A673 (cell line): Measurements from ENCODE around the gene SAMD4B. TPM values are rescaled to one million over a fixed set of nuclear protein-coding genes. Genes with fewer than 3 reads are reported as not detected.

Experiments
- BruUV-seq: library from RNA; stranded (reverse); fragments of 400-500 nt; replicated peaks from 2 replicates; lab custom pipeline; 2021; lab: Mats Ljungman, UMichigan
- CTCF ChIA-PET: fragments of 300-600 bp; sonication (Branson Sonifier 250); formaldehyde crosslinking; loops from one replicate; lab custom pipeline; 2022; ENCODE audit warnings: antibody characterized with exemption; lab: Charles Lee
- POLR2A ChIA-PET: fragments of 300-600 bp; sonication (Branson Sonifier 250); formaldehyde crosslinking; loops from one replicate; lab custom pipeline; 2022; ENCODE audit warnings: antibody characterized with exemption; ENCODE audit not compliant: low non-redundant PET; lab: Charles Lee
- DNase-seq: peaks from one replicate; pipeline ENCODE4 v3.0.0-alpha.2; 2015; ENCODE audit warnings: low spot score
- H3K27ac ChIP-seq: fragments of 200-600 bp; sonication (generic); 2 replicates; pipeline ENCODE4 v1.5.1; 2016; ENCODE audit warnings: mixed run types, low read depth, mild to moderate bottlenecking, mixed read lengths, antibody characterized with exemption, low read length; ENCODE audit not compliant: poor library complexity, severe bottlenecking
- H3K27me3 ChIP-seq: fragments of 200-600 bp; sonication (generic); replicated peaks from 2 replicates; pipeline ENCODE4 v1.6.1; 2017; ENCODE audit warnings: mixed run types, low read depth, mild to moderate bottlenecking, mixed read lengths, antibody characterized with exemption, low read length; ENCODE audit not compliant: insufficient read depth, poor library complexity
- H3K36me3 ChIP-seq: fragments of 200-600 bp; sonication (generic); 2 replicates; pipeline ENCODE4 v1.6.1; 2016; ENCODE audit warnings: mixed run types, mild to moderate bottlenecking, mixed read lengths, antibody characterized with exemption, low read length; ENCODE audit not compliant: insufficient read depth, poor library complexity, severe bottlenecking
- H3K4me1 ChIP-seq: fragments of 200-600 bp; sonication (generic); 2 replicates; pipeline ENCODE4 v1.6.1; 2017; ENCODE audit warnings: mixed run types, mild to moderate bottlenecking, mixed read lengths, antibody characterized with exemption, low read length; ENCODE audit not compliant: insufficient read depth, poor library complexity, severe bottlenecking
- H3K4me3 ChIP-seq: fragments of 200-600 bp; sonication (generic); 2 replicates; pipeline ENCODE4 v1.5.1; 2016; ENCODE audit warnings: low read depth, mixed run types, mild to moderate bottlenecking, mixed read lengths, low read length; ENCODE audit not compliant: poor library complexity, severe bottlenecking
- H3K9me3 ChIP-seq: fragments of 200-600 bp; sonication (generic); 2 replicates; pipeline ENCODE4 v1.6.1; 2016; ENCODE audit warnings: mixed run types, low read depth, mild to moderate bottlenecking, mixed read lengths, antibody characterized with exemption, low read length; ENCODE audit not compliant: poor library complexity, severe bottlenecking
- CTCF ChIP-seq: fragments of 300-800, 200-600 bp; sonication (generic); conservative IDR thresholded peaks from 2 replicates; pipeline ENCODE4 v1.5.1; 2017; ENCODE audit warnings: low read depth, mild to moderate bottlenecking, antibody characterized with exemption, low read length, moderate library complexity, mixed read lengths
- EZH2 ChIP-seq: fragments of 200-600 bp; sonication (generic); IDR thresholded peaks from 2 replicates; pipeline ENCODE4 v1.6.1; 2017; ENCODE audit warnings: borderline replicate concordance, low read depth, mild to moderate bottlenecking, mixed read lengths, antibody characterized with exemption, low read length; ENCODE audit not compliant: poor library complexity, severe bottlenecking
- intact Hi-C: fragments of 100-400 bp; cut with micrococcal nuclease; formaldehyde crosslinking; loops from one replicate; pipeline ENCODE4 v1.10.0; 2022; ENCODE audit not compliant: unreplicated experiment
- total RNA-seq: library from RNA; stranded (reverse); gene quantifications from 2 replicates; pipeline ENCODE4 v1.2.3, GENCODE V29; 2021

Gene SAMD4B
- total RNA-seq, 1 experiment from 2014 or later, result 168 TPM

GRCh38 chr19:39310558-39311311, 31.5 kb upstream of the SAMD4B start:
- H3K4me1 ChIP-seq, result no peaks in the 10 kb centered on the region
- no peaks in the 10 kb centered on the region for H3K9me3 ChIP-seq
- peak; percentile 38 for DNase-seq
- no peak for TF ChIP-seq CTCF
- no peak for TF ChIP-seq EZH2
- H3K27me3 ChIP-seq, result no peaks in the 10 kb centered on the region
- no peak overlapping the region for H3K27ac ChIP-seq
- POLR2A ChIA-PET, result no interaction called here
- H3K4me3 ChIP-seq, result no peak overlapping the region
- BruUV-seq, result no TSS peak
- CTCF ChIA-PET, result no interaction called here
- intact Hi-C loops, result no loop called here
- H3K36me3 ChIP-seq, result no peaks in the 10 kb centered on the region

DNA sequence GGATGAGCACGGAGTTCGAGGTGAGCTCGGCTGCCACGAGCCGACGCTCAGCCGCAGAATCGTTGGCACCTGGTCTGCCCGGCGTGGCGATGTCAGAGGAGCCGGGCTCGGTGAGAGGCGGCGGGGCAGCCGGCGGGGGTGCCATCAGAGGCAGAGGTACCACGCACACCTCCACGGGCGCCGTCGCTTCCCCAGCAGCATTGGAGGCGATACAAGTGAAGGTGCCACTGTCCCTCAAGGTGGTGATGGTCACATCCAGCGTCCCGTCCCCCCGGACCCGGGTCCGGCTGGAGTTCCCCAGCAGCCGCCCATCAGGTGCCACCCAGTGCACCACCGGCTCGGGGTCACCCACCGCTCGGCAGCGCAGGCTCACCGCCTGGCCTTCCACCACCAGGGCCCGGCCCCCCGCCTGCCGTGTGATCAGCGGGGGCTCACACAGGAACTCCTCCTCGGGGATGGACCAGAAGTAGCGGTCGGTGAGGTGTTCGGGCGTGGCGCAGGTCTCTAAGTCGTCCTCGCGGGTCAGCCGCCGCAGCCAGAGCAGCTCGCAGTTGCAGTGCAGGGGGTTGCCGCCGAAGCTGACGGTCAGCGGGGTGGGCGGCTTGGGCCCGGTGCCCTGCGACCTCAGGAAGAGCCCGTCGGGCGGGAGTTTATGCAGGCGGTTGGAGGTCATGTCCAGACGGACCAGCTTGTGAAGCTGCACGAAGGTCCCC, 28.0 kb upstream of the SAMD4B start:
- H3K9me3 ChIP-seq, result no peaks in the 10 kb centered on the region
- BruUV-seq, result no TSS peak
- POLR2A ChIA-PET, result no interaction called here
- no peak for TF ChIP-seq EZH2
- TF ChIP-seq CTCF, result no peak
- H3K4me3 ChIP-seq, result no peak overlapping the region
- CTCF ChIA-PET, result no interaction called here
- no peaks in the 10 kb centered on the region for H3K4me1 ChIP-seq
- no peak overlapping the region for H3K27ac ChIP-seq
- no peak for DNase-seq
- no peaks in the 10 kb centered on the region for H3K27me3 ChIP-seq
- intact Hi-C loops, result no loop called here
- H3K36me3 ChIP-seq, result no peaks in the 10 kb centered on the region

GRCh38 chr19:39315933-39316332, 26.3 kb upstream of the SAMD4B start:
- CTCF ChIA-PET, result no interaction called here
- Histone ChIP-seq H3K9me3 (no peaks in the 10 kb centered on the region), H3K4me3 (no peak overlapping the region), H3K27ac (no peak overlapping the region), H3K4me1 (peaks cover 9% of the 10 kb centered on the region), H3K36me3 (no peaks in the 10 kb centered on the region), H3K27me3 (no peaks in the 10 kb centered on the region)
- no peak for DNase-seq
- POLR2A ChIA-PET, result no interaction called here
- TF ChIP-seq EZH2, result no peak
- TF ChIP-seq CTCF, result no peak
- BruUV-seq, result no TSS peak
- intact Hi-C loops, result no loop called here
